IMR-90 (cell line): ENCODE data around the gene TREM2. TPM values are rescaled to one million over a fixed set of nuclear protein-coding genes. Genes with fewer than 3 reads are reported as not detected.

Experiments
- ATAC-seq: fragments of 200-7000 bp; cut with Tn5 transposase; 2 replicates; pipeline ENCODE4 v1.9.1; 2020; ENCODE audit warnings: low read depth, mild to moderate bottlenecking, moderate library complexity
- BruUV-seq: library from RNA; stranded (reverse); fragments of 400-500 nt; replicated peaks from 2 replicates; lab custom pipeline; 2021; lab: Mats Ljungman, UMichigan
- CTCF ChIA-PET: fragments of 300-600 bp; formaldehyde crosslinking; extraction: SDS; loops from one replicate; lab custom pipeline; 2021; ENCODE audit warnings: antibody characterized with exemption; lab: Yijun Ruan, JAX
- POLR2A ChIA-PET: fragments of 300-600 bp; sonication (Branson Sonifier 250); formaldehyde crosslinking; loops from one replicate; lab custom pipeline; 2022; ENCODE audit warnings: antibody characterized with exemption; ENCODE audit not compliant: unreplicated experiment; lab: Charles Lee
- DNase-seq: peaks from one replicate; pipeline ENCODE4 v3.0.0; 2013
- H2AFZ ChIP-seq: replicated peaks from 2 replicates; pipeline ENCODE3; 2013; ENCODE audit warnings: low read length, mild to moderate bottlenecking; ENCODE audit not compliant: poor library complexity
- H2AK5ac ChIP-seq: 2 replicates; pipeline ENCODE4 v1.6.1; 2013; ENCODE audit warnings: low read depth, low read length, inconsistent platforms
- H2AK9ac ChIP-seq: replicated peaks from 2 replicates; pipeline ENCODE3; 2013; ENCODE audit warnings: mild to moderate bottlenecking, low read depth, low read length, moderate library complexity; ENCODE audit not compliant: poor library complexity
- H2BK120ac ChIP-seq: 2 replicates; pipeline ENCODE4 v1.6.1; 2013; ENCODE audit warnings: low read depth, low read length, inconsistent platforms
- H2BK15ac ChIP-seq: 3 replicates; pipeline ENCODE4 v1.6.1; 2013; ENCODE audit warnings: low read depth, low read length, inconsistent platforms
- H2BK20ac ChIP-seq: 2 replicates; pipeline ENCODE4 v1.6.1; 2013; ENCODE audit warnings: low read depth, mild to moderate bottlenecking, inconsistent platforms, low read length, moderate library complexity
- H2BK5ac ChIP-seq: 2 replicates; pipeline ENCODE4 v1.6.1; 2013; ENCODE audit warnings: mild to moderate bottlenecking, low read depth, low read length, inconsistent platforms; ENCODE audit not compliant: poor library complexity, severe bottlenecking
- H3K14ac ChIP-seq: replicated peaks from 2 replicates; pipeline ENCODE4 v1.6.1; 2013; ENCODE audit warnings: low read depth, low read length, inconsistent platforms
- H3K18ac ChIP-seq: 2 replicates; pipeline ENCODE4 v1.6.1; 2013; ENCODE audit warnings: low read depth, low read length, control low read depth
- H3K23ac ChIP-seq: 2 replicates; pipeline ENCODE4 v1.6.1; 2013; ENCODE audit warnings: low read depth, low read length, inconsistent platforms
- H3K27ac ChIP-seq: 2 replicates; pipeline ENCODE4 v1.5.1; 2013; ENCODE audit warnings: mild to moderate bottlenecking, control low read depth, low read length; ENCODE audit not compliant: insufficient read depth
- H3K27me3 ChIP-seq: 2 replicates; pipeline ENCODE4 v1.6.1; 2013; ENCODE audit warnings: low read length; ENCODE audit not compliant: control insufficient read depth, insufficient read depth
- H3K36me3 ChIP-seq: 2 replicates; pipeline ENCODE4 v1.6.1; 2013; ENCODE audit warnings: low read length, mixed read lengths; ENCODE audit not compliant: control insufficient read depth, insufficient read depth
- H3K4ac ChIP-seq: 2 replicates; pipeline ENCODE4 v1.6.1; 2013; ENCODE audit warnings: low read depth, low read length, inconsistent platforms
- H3K4me1 ChIP-seq: 2 replicates; pipeline ENCODE4 v1.6.1; 2013; ENCODE audit warnings: low read length, mixed read lengths; ENCODE audit not compliant: control insufficient read depth, insufficient read depth
- H3K4me2 ChIP-seq: 2 replicates; pipeline ENCODE4 v1.6.1; 2013; ENCODE audit warnings: low read depth, mild to moderate bottlenecking, control low read depth, low read length, moderate library complexity
- H3K4me3 ChIP-seq: 2 replicates; pipeline ENCODE4 v1.5.1; 2013; ENCODE audit warnings: low read depth, mild to moderate bottlenecking, control low read depth, low read length, moderate library complexity; ENCODE audit not compliant: insufficient read depth
- H3K56ac ChIP-seq: 2 replicates; pipeline ENCODE4 v1.6.1; 2013; ENCODE audit warnings: low read length, inconsistent platforms; ENCODE audit not compliant: insufficient read depth; ENCODE audit errors: extremely low read depth
- H3K79me1 ChIP-seq, 2 experiments: 2 replicates each; pipeline ENCODE4 v1.6.1; 2013; ENCODE audit warnings: low read length in 2 of 2, inconsistent platforms in 1 of 2, low read depth in 1 of 2
- H3K9ac ChIP-seq: 2 replicates; pipeline ENCODE4 v1.6.1; 2013; ENCODE audit warnings: low read depth, low read length, control low read depth
- H3K9me1 ChIP-seq: 2 replicates; pipeline ENCODE4 v1.6.1; 2013; ENCODE audit warnings: low read length, inconsistent platforms; ENCODE audit not compliant: insufficient read depth
- H3K9me3 ChIP-seq: 2 replicates; pipeline ENCODE4 v1.6.1; 2013; ENCODE audit warnings: low read length; ENCODE audit not compliant: control insufficient read depth, insufficient read depth
- H4K20me1 ChIP-seq: 2 replicates; pipeline ENCODE4 v1.6.1; 2013; ENCODE audit warnings: low read length, inconsistent platforms; ENCODE audit not compliant: insufficient read depth
- H4K5ac ChIP-seq: 2 replicates; pipeline ENCODE4 v1.6.1; 2013; ENCODE audit warnings: mild to moderate bottlenecking, low read depth, low read length, control low read depth
- H4K8ac ChIP-seq, 2 experiments: 2 replicates each; pipeline ENCODE4 v1.6.1; 2013; ENCODE audit warnings: low read depth in 2 of 2, low read length in 2 of 2, control low read depth in 1 of 2, inconsistent platforms in 1 of 2
- H4K91ac ChIP-seq: 2 replicates; pipeline ENCODE4 v1.6.1; 2013; ENCODE audit warnings: low read depth, low read length, inconsistent platforms; ENCODE audit not compliant: insufficient read depth
- CEBPB ChIP-seq: IDR thresholded peaks from 2 replicates; pipeline ENCODE4 v1.6.1; 2012; ENCODE audit warnings: low read depth, low read length, improper control_type of control experiment
- MAFK ChIP-seq: IDR thresholded peaks from 2 replicates; pipeline ENCODE4 v1.6.1; 2012; ENCODE audit warnings: low read depth, low read length, improper control_type of control experiment
- MAZ ChIP-seq: IDR thresholded peaks from 2 replicates; pipeline ENCODE4 v1.6.1; 2012; ENCODE audit warnings: low read depth, mild to moderate bottlenecking, low read length, improper control_type of control experiment, moderate library complexity, borderline replicate concordance
- MXI1 ChIP-seq: IDR thresholded peaks from 2 replicates; pipeline ENCODE4 v1.6.1; 2012; ENCODE audit warnings: low read depth, mild to moderate bottlenecking, low read length, moderate library complexity, borderline replicate concordance
- POLR2A ChIP-seq: IDR thresholded peaks from 2 replicates; pipeline ENCODE4 v1.6.1; 2012; ENCODE audit warnings: mild to moderate bottlenecking, low read depth, low read length
- RCOR1 ChIP-seq: IDR thresholded peaks from 2 replicates; pipeline ENCODE4 v1.6.1; 2012; ENCODE audit warnings: mild to moderate bottlenecking, low read length, improper control_type of control experiment; ENCODE audit not compliant: insufficient replicate concordance
- WGBS, 2 experiments: methylation state at CpG; one replicate each; pipeline versions ENCODE4 v1.1.5 to v1.1.7; 2013; ENCODE audit warnings: missing lambda C conversion rate in 2 of 2; ENCODE audit not compliant: insufficient read length in 1 of 2; ENCODE audit errors: extremely low coverage in 2 of 2; 5-methylcytosine and 5-hydroxymethylcytosine counted together
- dilution Hi-C: fragments of 300-500 bp; cut with HindIII; formaldehyde crosslinking; loops from one replicate; pipeline ENCODE4 v1.14.3; 2018; ENCODE audit warnings: low sequenced_read_pairs; ENCODE audit not compliant: unreplicated experiment
- in situ Hi-C: fragments of 300-500 bp; cut with MboI; formaldehyde crosslinking; loops from 3 replicates; pipeline ENCODE4 v1.14.3; 2019; ENCODE audit warnings: low sequenced_read_pairs, inconsistent platforms, mixed read lengths
- intact Hi-C: fragments of 100-400 bp; cut with micrococcal nuclease; formaldehyde crosslinking; loops from 2 replicates; pipeline ENCODE4 v1.10.0; 2022
- polyA plus RNA-seq, 3 experiments: library from polyadenylated mRNA; depleted of rRNA; stranded (reverse); fragments of >200 nt; gene quantifications; 2 replicates each; pipeline ENCODE4 v1.2.3, GENCODE V29; 2012; ENCODE audit warnings: low replicate concordance in 1 of 3
- total RNA-seq: library from RNA; depleted of rRNA; stranded (reverse); fragments of >200 nt; gene quantifications from 2 replicates; pipeline ENCODE4 v1.2.3, GENCODE V29; 2012

Gene TREM2
- total and polyA plus RNA-seq, 2 of the 4 experiments (the other 2 are of a cell fraction): not detected

GRCh38 chr6:41177695-41178094 lies 14.8 kb upstream of the TREM2 start:
- Histone ChIP-seq H2BK120ac (no peak overlapping the region), H3K18ac (no peak overlapping the region), H4K5ac (no peak overlapping the region), H3K9me1 (no peaks in the 10 kb centered on the region), H2BK5ac (no peak overlapping the region), H2AK9ac (no peak overlapping the region), H2AK5ac (no peak overlapping the region), H2BK15ac (no peak overlapping the region), H3K79me1 (no peaks in the 10 kb centered on the region), H3K4ac (no peak overlapping the region), H4K8ac (no peak overlapping the region), H4K20me1 (no peaks in the 10 kb centered on the region), H3K4me2 (no peak overlapping the region), H3K9ac (no peak overlapping the region), H2BK20ac (no peak overlapping the region), H3K4me1 (no peaks in the 10 kb centered on the region), H3K27me3 (peaks cover 5% of the 10 kb centered on the region), H3K56ac (no peak overlapping the region), H3K27ac (no peak overlapping the region), H3K4me3 (no peak overlapping the region), H3K14ac (no peak overlapping the region), H2AFZ (no peak overlapping the region), H3K23ac (no peak overlapping the region), H3K9me3 (no peaks in the 10 kb centered on the region), H3K36me3 (no peaks in the 10 kb centered on the region), H4K91ac (no peak overlapping the region)
- TF ChIP-seq POLR2A: no peak
- no peak for TF ChIP-seq MAZ
- TF ChIP-seq CEBPB: no peak
- TF ChIP-seq MAFK: no peak
- no peak for TF ChIP-seq MXI1
- no peak for TF ChIP-seq RCOR1
- no TSS peak for BruUV-seq
- ATAC-seq (no peak), DNase-seq (no peak)
- dilution Hi-C loops: no loop called here
- no CpG with 5 or more reads among the region's 2 CpGs for WGBS, 2 experiments
- intact Hi-C loops: no loop called here
- POLR2A ChIA-PET: no interaction called here
- in situ Hi-C loops: no loop called here
- CTCF ChIA-PET: no interaction called here
